Loucy (cell line): ENCODE data around the gene LRP3.

ENCODE experiments used
- EZH2phosphoT487 ChIP-seq: fragments of 200-600 bp; IDR thresholded peaks from 2 replicates; pipeline ENCODE4 v1.6.1; 2018; ENCODE audit warnings: antibody characterized with exemption, mild to moderate bottlenecking, moderate library complexity, borderline replicate concordance
- TF ChIP-seq, protein P1 (sequence below): fragments of 200-600 bp; sonication (generic); conservative IDR thresholded peaks from 2 replicates; pipeline ENCODE4 v1.5.1; 2014; ENCODE audit warnings: mild to moderate bottlenecking, antibody characterized with exemption, low read length

DNA sequence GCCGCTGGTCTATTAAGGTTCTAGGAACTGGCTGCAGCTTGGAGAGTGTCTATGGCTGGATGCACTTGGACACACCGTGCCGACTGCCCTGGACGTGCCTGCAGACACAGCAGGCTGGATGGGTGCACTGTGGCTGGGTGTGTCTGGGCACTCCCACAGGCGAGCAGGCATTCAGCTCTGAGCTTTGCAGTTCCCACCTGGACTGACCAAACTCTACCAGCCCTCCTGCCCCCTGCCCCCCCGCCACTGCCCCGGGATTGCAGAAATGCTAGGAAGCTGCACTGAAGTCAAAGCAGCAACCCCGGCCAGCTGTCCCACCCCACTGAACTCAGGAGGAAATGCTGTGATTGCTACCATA lies 7.0 kb upstream of the LRP3 start:
- TF ChIP-seq, protein P1, sequence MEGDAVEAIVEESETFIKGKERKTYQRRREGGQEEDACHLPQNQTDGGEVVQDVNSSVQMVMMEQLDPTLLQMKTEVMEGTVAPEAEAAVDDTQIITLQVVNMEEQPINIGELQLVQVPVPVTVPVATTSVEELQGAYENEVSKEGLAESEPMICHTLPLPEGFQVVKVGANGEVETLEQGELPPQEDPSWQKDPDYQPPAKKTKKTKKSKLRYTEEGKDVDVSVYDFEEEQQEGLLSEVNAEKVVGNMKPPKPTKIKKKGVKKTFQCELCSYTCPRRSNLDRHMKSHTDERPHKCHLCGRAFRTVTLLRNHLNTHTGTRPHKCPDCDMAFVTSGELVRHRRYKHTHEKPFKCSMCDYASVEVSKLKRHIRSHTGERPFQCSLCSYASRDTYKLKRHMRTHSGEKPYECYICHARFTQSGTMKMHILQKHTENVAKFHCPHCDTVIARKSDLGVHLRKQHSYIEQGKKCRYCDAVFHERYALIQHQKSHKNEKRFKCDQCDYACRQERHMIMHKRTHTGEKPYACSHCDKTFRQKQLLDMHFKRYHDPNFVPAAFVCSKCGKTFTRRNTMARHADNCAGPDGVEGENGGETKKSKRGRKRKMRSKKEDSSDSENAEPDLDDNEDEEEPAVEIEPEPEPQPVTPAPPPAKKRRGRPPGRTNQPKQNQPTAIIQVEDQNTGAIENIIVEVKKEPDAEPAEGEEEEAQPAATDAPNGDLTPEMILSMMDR, result no peak
- TF ChIP-seq EZH2phosphoT487, result no peak
